Stimulated activated CD8-positive, alpha-beta memory T cell treated with anti-CD3 and anti-CD28 coated beads, Interleukin-15, amount 100 ng/mL, for 1 hour (primary cell): ENCODE results near the gene C19orf67.

ENCODE experiments used
- DNase-seq: peaks from one replicate; pipeline ENCODE4 v3.0.0-alpha.2; 2020; ENCODE audit warnings: low read depth

C19orf67 gene

GRCh38 chr19:14107581-14108461, 22.2 kb upstream of the C19orf67 start:
- DNase-seq = no peak

GRCh38 chr19:14106840-14107239, 21.3 kb upstream of the C19orf67 start:
- DNase-seq = no peak

- DNase-seq = no peak
Measured at GRCh38 chr19:14105680-14106079, 20.1 kb upstream of the C19orf67 start.

- no peak for DNase-seq
Measured at GRCh38 chr19:14103310-14103709, 17.7 kb upstream of the C19orf67 start.

GRCh38 chr19:14102756-14103155, 17.2 kb upstream of the C19orf67 start:
- DNase-seq = no peak

- DNase-seq = no peak
Measured at GRCh38 chr19:14102102-14102696, 16.6 kb upstream of the C19orf67 start.

- no peak for DNase-seq
Measured at GRCh38 chr19:14101003-14101545, 15.5 kb upstream of the C19orf67 start.

GRCh38 chr19:14097532-14098151, 12.1 kb upstream of the C19orf67 start:
- DNase-seq = no peak

- DNase-seq = no peak
Measured at GRCh38 chr19:14096272-14096992, 10.8 kb upstream of the C19orf67 start.

GRCh38 chr19:14094854-14095253, 9.3 kb upstream of the C19orf67 start:
- DNase-seq = no peak

GRCh38 chr19:14093117-14093823, 7.7 kb upstream of the C19orf67 start:
- DNase-seq = no peak

- no peak for DNase-seq
Measured at GRCh38 chr19:14091813-14092462, 6.4 kb upstream of the C19orf67 start.

- DNase-seq = no peak
Measured at GRCh38 chr19:14091081-14091812, 5.7 kb upstream of the C19orf67 start.

GRCh38 chr19:14090509-14091080, 5.0 kb upstream of the C19orf67 start, which contains the start of gene SAMD1:
Gene SAMD1, minus strand, starts transcription at chr19:14090751.
- DNase-seq = peak; percentile 72

GRCh38 chr19:14089662-14090508, 4.3 kb upstream of the C19orf67 start:
- no peak for DNase-seq

GRCh38 chr19:14089412-14089661, 3.8 kb upstream of the C19orf67 start:
- no peak for DNase-seq

GRCh38 chr19:14088634-14089411, 3.2 kb upstream of the C19orf67 start:
- no peak for DNase-seq

- DNase-seq = no peak
Measured at GRCh38 chr19:14086098-14086497, 515 bp upstream of the C19orf67 start.

- DNase-seq = no peak
Measured at GRCh38 chr19:14082675-14082960, 3.0 kb downstream of the C19orf67 start.
